HG03354 (cell line): ENCODE measurements around the gene FHIT.
A peak's percentile ranks its signal among the peaks of the same experiment; 100 is the strongest.

Experiments used
- ATAC-seq: cut with Tn5 transposase; IDR thresholded peaks from one replicate; pipeline ENCODE4 v1.9.1; 2021; ENCODE audit warnings: mild to moderate bottlenecking; ENCODE audit not compliant: unreplicated experiment, poor library complexity, severe bottlenecking

FHIT gene

GRCh38 chr3:59880717-59881116, 1370.5 kb downstream of the FHIT start:
- no peak for ATAC-seq

DNA sequence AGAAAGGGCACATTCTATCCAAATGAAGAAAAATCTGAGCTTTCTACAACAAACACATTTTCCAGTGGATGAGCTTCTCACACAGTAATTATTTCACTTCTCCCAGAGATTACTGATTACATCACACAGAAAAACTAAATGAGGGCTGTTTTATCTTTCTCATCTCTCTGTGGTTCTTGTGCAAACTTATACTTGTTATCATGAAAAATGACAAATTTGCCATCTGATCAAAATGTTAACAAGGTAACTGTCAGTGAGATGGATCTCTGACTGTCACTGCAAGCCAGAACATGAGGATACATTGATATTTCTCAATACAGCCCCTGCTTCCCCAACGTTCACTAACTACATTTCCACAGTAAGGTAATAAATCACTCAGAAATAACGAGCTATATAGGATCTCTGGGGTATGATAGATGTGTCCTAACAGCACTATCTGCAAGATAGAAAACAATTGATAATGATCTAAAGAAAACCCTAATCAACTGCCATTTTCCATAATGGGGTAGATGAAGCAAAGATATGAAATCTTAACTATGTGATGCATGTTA, 1372.1 kb downstream of the FHIT start:
- ATAC-seq: no peak

GRCh38 chr3:59878038-59878427, 1373.2 kb downstream of the FHIT start:
- no peak for ATAC-seq

GRCh38 chr3:59877263-59878037, 1373.8 kb downstream of the FHIT start:
- ATAC-seq: no peak

- ATAC-seq: no peak
Measured at GRCh38 chr3:59876533-59877062, 1374.7 kb downstream of the FHIT start.

- no peak for ATAC-seq
Measured at GRCh38 chr3:59873576-59874230, 1377.5 kb downstream of the FHIT start.

DNA sequence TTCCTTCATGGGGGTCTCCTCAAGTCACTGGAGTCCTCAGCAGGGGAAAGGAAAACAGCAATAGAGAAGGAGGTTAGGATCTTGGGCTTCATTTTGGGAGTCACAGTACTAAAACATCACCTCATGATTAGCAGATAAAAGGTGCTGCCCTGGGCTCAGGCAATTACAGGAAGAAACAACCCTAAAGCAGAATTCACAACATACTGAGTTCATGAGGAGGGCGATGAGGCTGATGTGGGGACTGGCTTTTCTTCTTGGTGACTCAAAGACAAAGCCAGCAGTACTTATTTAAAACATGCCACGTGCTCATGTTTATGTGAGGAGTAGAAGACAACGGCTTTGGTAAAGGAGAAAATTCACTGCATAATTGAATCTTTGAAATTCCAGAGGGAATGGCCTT, 1379.1 kb downstream of the FHIT start:
- no peak for ATAC-seq

- ATAC-seq: no peak
Measured at GRCh38 chr3:59867185-59868002, 1383.9 kb downstream of the FHIT start.

DNA sequence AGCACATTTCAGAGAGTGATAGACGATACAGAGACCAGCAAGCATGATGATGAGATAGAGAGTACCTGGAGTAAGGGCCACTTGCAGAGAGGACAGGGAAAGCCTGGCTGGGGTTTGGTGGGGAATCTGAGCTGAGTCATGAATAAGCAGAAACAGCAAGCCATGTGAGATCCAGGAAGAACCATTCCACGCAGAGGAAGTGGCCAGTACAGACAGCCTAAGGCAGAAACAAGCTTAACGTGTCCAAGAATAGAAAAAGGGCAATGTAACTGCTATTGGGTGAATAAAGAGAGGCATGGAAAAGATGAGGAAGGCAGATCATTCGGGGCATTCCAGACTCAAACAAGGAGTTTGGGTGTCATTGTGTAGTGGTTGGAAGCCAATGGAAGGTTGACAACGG, 1385.2 kb downstream of the FHIT start:
- no peak for ATAC-seq

- ATAC-seq: no peak
Measured at GRCh38 chr3:59865351-59865750, 1385.9 kb downstream of the FHIT start.

GRCh38 chr3:59862686-59863085, 1388.6 kb downstream of the FHIT start:
- ATAC-seq: no peak

DNA sequence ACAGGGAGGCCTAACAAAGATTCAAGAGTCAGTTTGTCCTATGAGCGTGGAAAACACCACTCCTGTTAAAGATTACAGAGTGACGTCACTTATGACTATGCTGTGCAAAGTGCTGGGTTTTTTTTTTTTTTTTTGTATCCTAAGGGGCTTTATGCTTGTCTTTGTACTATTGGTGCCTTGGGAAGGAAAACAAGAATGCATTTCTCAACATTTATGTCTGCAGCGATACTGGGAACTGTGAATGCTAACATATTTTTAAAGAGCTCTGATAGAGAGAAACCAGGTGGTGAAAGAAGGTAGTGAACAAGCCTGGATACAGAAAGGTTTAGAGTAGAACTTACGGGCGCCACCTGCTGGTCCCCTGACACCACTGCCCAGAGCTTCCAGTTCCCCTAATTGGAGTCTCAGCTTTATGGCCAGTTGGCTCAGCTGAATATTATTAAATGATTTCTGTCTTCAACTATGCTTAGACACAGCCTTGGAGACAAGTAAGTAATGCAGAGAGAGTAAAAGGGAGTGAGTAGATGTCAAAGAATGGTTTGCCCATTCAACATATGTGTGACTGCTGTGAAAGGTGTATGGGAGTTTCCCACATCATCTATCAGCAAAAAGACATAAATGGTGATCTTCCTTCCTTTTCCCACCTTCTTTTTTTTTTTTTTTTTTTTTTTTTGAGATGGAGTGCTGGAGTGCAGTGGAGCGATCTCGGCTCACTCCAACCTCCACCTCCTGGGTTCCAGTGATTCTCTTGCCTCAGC, 1393.5 kb downstream of the FHIT start:
- ATAC-seq: peak; percentile 99

DNA sequence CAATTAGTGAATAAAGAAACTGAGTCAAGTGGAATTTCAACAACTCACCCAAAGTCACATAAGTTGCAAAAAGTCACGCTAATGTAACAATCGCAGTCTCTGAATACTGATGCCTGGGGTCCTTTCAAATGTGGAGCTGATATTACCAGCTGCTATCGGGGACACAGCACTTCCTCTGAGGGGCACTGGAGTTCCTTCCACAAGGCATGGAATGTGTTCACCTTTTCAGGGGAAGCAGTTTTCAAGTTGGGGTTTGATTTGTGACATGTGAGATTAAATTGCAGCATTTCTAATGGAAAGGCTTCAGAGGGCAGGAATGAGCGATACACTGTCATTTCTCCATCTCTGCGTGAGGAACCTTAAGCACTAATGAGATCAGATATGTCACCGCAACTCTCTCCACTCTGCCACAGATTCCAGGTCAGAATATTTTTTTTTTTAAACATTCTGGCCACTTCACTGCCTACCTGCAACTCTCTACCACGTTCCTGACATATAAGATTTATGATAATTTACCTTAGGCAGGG, 1394.3 kb downstream of the FHIT start:
- no peak for ATAC-seq

DNA sequence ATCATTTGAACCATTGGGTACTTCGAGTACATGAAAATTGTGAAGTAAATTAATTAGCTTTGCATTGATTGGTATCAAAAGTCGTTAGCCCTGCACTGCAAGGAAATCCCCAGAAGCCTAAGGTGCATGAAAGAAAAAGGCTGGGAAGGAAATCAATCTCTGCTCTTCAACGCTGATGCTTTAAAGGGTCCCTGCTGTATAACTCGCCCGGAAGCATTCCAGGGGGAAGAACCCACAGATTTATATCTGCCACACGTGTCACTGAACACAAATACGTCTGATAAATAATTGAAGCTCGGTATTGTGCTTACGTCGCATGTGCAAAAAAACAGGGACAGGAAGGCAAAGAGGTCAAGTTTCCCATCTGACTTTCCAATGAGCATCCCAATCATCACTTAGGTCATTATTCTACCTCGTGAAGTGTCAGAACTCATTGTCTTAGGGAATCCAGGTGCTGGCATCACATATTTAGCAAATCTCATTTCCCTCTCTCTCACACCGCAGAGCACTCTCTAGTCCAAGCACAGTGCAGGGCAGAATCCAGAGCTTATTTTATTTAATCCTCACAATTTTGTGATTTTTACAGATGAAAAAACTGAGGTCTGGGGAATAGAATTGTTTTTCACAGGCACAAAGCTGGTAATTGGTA, 1397.1 kb downstream of the FHIT start:
- no peak for ATAC-seq

DNA sequence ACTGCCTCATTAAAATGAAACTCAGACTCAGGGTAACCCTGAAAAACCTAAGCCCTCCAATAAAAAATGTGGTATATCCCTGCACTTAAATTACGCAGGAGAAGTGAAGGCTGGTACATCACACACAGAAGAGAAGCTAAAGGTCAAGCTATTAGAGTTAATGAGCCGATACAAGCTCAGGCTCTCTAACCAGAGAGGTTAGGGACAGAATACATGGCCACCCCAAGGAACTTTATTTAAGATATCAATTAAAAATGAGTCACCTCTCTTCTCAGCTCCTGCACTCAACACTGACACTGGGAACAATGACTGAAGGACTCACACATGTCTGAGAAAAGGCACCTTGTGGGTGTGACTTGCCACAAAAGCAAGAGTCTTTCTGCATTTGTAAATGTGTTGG, 1400.8 kb downstream of the FHIT start:
- ATAC-seq: no peak

GRCh38 chr3:59845386-59845785, 1405.9 kb downstream of the FHIT start:
- ATAC-seq: no peak

GRCh38 chr3:59843821-59844220, 1407.4 kb downstream of the FHIT start:
- no peak for ATAC-seq

DNA sequence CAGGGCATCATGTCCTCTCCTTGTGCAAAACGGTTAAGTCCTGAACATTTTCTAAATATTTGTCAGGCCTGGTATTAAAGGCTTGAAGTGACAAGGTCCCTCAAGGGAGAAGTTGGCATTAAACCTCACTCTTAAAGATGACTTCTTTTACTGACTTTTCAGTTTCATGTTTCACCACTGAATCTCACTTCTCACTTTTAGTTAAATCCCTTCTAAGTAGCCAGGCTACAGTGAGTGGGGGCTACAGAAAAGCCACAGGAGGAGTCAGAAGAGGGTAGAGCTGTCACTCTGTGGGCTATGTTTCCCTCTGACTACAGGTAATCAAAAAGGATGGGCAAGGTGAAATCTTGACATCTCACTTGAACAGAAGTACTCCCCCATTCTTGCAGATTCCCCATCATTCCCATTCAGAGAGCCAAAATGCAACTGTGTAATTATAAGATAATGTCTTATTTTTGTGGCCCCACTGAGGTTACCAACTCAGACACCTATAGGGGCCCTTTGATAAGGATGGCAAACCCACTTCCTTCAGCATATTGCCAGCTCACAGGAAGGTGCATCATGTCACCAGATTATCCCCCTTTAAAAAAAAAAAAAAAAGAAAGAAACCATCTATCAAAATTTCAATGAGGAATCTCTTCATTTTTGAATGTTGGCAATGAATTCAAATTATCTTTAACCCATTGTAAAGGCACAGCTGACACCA, 1411.3 kb downstream of the FHIT start:
- ATAC-seq: peak; percentile 97
